Lung (tissue), 12 donors: ENCODE measurements around the gene CENPM. TPM values are rescaled to one million over a fixed set of nuclear protein-coding genes. Genes with fewer than 3 reads are reported as not detected.

Source experiments
- ATAC-seq: fragments of 200-7000 bp; cut with Tn5 transposase; one replicate; pipeline ENCODE4 v1.9.1; 2020; ENCODE audit warnings: moderate number of reproducible peaks; ENCODE audit not compliant: insufficient read depth, low FRiP score
- DNase-seq, 3 donors: peaks; one replicate each; pipeline ENCODE4 v3.0.0-alpha.2; 2013 to 2017
- H3K27ac ChIP-seq, 2 donors: one replicate each; pipeline ENCODE4 v1.5.1; 2013; ENCODE audit warnings: mild to moderate bottlenecking in 2 of 2, moderate library complexity in 2 of 2, control low read depth in 1 of 2, inconsistent platforms in 1 of 2, low read depth in 1 of 2, low read length in 1 of 2
- H3K27me3 ChIP-seq, 3 donors: one replicate each; pipeline ENCODE4 v1.5.1; 2013; ENCODE audit warnings: low read length in 2 of 3; ENCODE audit not compliant: control insufficient read depth in 3 of 3, insufficient read depth in 3 of 3
- H3K36me3 ChIP-seq, 4 donors: one replicate each; pipeline ENCODE4 v1.5.1; 2013; ENCODE audit warnings: low read length in 4 of 4, mild to moderate bottlenecking in 1 of 4, moderate library complexity in 1 of 4; ENCODE audit not compliant: control insufficient read depth in 4 of 4, insufficient read depth in 4 of 4
- H3K4me1 ChIP-seq, 5 donors: one replicate each; pipeline ENCODE4 v1.5.1; 2013; ENCODE audit warnings: low read length in 5 of 5, mild to moderate bottlenecking in 2 of 5, moderate library complexity in 1 of 5; ENCODE audit not compliant: control insufficient read depth in 5 of 5, insufficient read depth in 5 of 5
- H3K4me3 ChIP-seq: one replicate; pipeline ENCODE4 v1.5.1; 2013; ENCODE audit warnings: mild to moderate bottlenecking, control low read depth, moderate library complexity
- H3K9ac ChIP-seq, 2 donors: one replicate each; pipeline ENCODE4 v1.5.1; 2013; ENCODE audit warnings: low read length in 2 of 2, control low read depth in 1 of 2; ENCODE audit not compliant: insufficient read depth in 1 of 2
- H3K9me3 ChIP-seq, 4 donors: one replicate each; pipeline ENCODE4 v1.5.1; 2013; ENCODE audit warnings: low read length in 3 of 4, mild to moderate bottlenecking in 1 of 4, moderate library complexity in 1 of 4; ENCODE audit not compliant: control insufficient read depth in 4 of 4, insufficient read depth in 3 of 4
- WGBS, 2 donors: extraction: QIAGEN DNeasy Blood & Tissue Kit; methylation state at CpG; one replicate each; pipeline ENCODE4 v1.1.7; 2013; 5-methylcytosine and 5-hydroxymethylcytosine counted together
- polyA plus RNA-seq, 2 donors: library from polyadenylated mRNA; stranded (reverse); fragments of 200-250 nt; gene quantifications; one replicate each; pipeline ENCODE4 v1.2.1, GENCODE V29; 2013
- total RNA-seq, 2 donors: library from RNA; depleted of rRNA in 1 of 2; stranded (reverse); fragments of >200 nt in 1 of 2; gene quantifications; one replicate each; pipeline ENCODE4 v1.2.1, GENCODE V29; 2014 to 2021
- TF ChIP-seq, protein P1 (sequence below): IDR thresholded peaks from 2 replicates; pipeline ENCODE4 v1.5.1; 2012; ENCODE audit warnings: mild to moderate bottlenecking; ENCODE audit errors: control extremely low read depth, extremely low read depth
- donor health status: control.
- donor health status: control.
- donor health status: Bipolar disorder and iron deficiency.
- donor health status: healthy.
- donor health status: DM: yes; HTN: yes; CAD: no.

Gene CENPM
- total and polyA plus RNA-seq, 4 donors: 9.9 to 20.5 (median 14.5) TPM

DNA sequence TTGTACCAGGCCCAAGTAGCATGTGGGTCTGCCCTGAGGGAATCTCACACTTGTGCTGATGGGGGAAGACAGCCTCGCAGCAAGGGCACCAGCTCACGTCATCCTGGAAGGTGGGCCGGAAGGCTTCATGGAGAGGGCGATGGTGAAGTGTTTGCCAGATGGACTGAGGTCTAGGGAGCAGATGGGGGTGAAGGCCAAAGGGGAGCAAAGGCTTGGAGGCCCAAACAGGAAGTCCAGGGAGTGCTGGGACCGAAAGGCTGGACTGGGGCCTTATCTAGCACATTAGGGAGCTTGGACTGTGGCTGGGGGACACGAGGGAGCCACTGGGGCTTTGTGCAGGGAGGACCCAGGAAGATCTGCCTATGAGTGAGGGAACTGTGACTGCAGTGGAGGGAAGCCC is 19.1 kb downstream of the CENPM start:
- H3K27ac ChIP-seq: no peak overlapping the region
- H3K9ac ChIP-seq: no peak overlapping the region
- WGBS, 2 donors: 77 to 85% methylated on average over 6 of the region's 6 CpGs
- peaks cover 0 to 6% (median 0%) of the 10 kb centered on the region in 5 donors for H3K4me1 ChIP-seq
- TF ChIP-seq, protein P1, sequence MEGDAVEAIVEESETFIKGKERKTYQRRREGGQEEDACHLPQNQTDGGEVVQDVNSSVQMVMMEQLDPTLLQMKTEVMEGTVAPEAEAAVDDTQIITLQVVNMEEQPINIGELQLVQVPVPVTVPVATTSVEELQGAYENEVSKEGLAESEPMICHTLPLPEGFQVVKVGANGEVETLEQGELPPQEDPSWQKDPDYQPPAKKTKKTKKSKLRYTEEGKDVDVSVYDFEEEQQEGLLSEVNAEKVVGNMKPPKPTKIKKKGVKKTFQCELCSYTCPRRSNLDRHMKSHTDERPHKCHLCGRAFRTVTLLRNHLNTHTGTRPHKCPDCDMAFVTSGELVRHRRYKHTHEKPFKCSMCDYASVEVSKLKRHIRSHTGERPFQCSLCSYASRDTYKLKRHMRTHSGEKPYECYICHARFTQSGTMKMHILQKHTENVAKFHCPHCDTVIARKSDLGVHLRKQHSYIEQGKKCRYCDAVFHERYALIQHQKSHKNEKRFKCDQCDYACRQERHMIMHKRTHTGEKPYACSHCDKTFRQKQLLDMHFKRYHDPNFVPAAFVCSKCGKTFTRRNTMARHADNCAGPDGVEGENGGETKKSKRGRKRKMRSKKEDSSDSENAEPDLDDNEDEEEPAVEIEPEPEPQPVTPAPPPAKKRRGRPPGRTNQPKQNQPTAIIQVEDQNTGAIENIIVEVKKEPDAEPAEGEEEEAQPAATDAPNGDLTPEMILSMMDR: no peak
- no peaks in the 10 kb centered on the region for H3K36me3 ChIP-seq
- H3K9me3 ChIP-seq: no peaks in the 10 kb centered on the region
- peaks cover 5 to 26% (median 22%) of the 10 kb centered on the region in 3 donors for H3K27me3 ChIP-seq
- H3K4me3 ChIP-seq: no peak overlapping the region
- DNase-seq (no peak), ATAC-seq (no peak)

DNA sequence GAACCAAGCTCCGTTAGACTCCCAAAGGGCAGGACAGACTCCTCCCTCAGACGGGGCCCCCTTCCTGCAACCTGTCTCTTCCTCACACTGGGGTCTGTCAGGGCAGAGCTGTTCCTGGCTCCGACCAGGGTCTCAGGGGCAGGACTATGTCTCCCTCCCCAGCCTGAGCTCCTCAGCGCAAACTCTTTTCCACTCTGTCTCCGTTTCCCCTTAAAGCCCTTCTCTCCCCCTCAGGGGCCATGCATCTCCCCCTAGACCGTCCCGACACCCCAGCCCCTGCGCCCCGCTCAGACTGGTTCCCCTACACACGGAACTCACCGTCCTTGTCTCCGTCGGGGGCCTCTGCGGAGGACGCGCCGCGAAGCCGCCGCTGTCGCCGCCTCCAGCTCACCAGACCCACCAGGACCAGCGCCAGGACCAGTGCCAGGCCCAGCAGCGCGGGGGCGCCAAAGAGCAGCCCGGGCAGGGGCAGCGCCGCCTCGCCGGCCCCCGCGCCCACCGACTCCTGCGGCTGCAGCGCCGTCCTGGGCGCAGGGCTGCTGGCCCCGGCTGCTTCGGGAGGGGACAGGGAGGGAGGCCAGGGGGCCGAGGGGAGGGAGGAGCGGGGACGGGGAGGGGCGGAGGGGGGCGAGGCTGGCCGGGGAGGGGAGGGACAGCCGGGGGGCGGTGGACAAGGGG is 21.0 kb downstream of the CENPM start:
- peak; percentile 71 for ATAC-seq
- no peak overlapping the region for H3K27ac ChIP-seq
- no peaks in the 10 kb centered on the region for H3K36me3 ChIP-seq
- peak in 2 of 3 donors; percentile 37 to 61 for DNase-seq
- H3K9me3 ChIP-seq: no peaks in the 10 kb centered on the region
- 4 to 5% methylated on average over 36 to 46 of the region's 48 CpGs for WGBS, 2 donors
- no peak overlapping the region for H3K9ac ChIP-seq
- H3K27me3 ChIP-seq: peaks cover 5 to 27% (median 22%) of the 10 kb centered on the region in 3 donors
- H3K4me3 ChIP-seq: peak overlapping the region; percentile 10
- H3K4me1 ChIP-seq: peaks cover 0 to 6% (median 0%) of the 10 kb centered on the region in 5 donors
- TF ChIP-seq, protein P1: peak; percentile 62

DNA sequence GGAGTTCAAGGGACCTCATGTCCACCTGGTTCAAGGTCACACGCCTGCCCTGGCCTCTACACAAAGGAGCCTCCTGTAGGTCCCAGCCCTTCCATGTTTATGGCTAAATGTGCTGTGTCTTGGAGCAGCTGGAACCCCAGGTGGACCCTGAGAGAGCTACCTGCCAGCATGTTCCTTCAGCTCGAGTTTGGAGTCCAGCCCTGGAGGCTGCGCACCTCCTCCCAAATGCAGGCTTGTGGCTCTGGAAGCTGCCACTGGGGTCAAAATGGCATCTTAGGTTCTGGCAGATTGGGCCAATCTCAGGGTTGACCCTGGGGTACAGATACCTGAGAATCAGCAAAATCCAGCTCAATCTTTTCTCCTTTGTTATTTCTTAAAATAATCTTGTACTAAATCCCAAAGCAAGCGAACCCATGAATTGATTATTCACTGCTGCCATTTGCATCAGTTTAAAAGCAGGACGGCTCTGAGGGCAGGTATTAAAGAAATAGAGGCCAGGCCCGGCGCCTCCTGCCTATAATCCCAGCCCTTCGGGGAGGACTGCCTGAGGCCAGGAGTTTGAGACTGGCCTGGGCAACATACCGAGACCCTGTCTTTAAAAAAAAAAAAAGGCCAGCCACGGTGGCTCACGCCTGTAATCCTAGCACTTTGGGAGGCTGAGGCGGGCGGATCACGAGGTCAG is 23.2 kb downstream of the CENPM start:
- Histone ChIP-seq H3K4me3 (no peak overlapping the region), H3K9me3 (no peaks in the 10 kb centered on the region), H3K36me3 (no peaks in the 10 kb centered on the region), H3K27me3 (peaks cover 5 to 33% (median 30%) of the 10 kb centered on the region in 3 donors), H3K9ac (no peak overlapping the region), H3K27ac (no peak overlapping the region), H3K4me1 (peaks cover 0 to 11% (median 0%) of the 10 kb centered on the region in 5 donors)
- DNase-seq (no peak), ATAC-seq (no peak)
- WGBS, 2 donors: 92 to 94% methylated on average over 14 of the region's 14 CpGs
- TF ChIP-seq, protein P1: no peak
